Measurements from ENCODE around the gene ST6GALNAC3. TPM values are rescaled to one million over a fixed set of nuclear protein-coding genes. Genes with fewer than 3 reads are reported as not detected.

The ST6GALNAC3 gene
- total RNA-seq, 1 experiment from 2014 or later: 2.2 TPM

DNA sequence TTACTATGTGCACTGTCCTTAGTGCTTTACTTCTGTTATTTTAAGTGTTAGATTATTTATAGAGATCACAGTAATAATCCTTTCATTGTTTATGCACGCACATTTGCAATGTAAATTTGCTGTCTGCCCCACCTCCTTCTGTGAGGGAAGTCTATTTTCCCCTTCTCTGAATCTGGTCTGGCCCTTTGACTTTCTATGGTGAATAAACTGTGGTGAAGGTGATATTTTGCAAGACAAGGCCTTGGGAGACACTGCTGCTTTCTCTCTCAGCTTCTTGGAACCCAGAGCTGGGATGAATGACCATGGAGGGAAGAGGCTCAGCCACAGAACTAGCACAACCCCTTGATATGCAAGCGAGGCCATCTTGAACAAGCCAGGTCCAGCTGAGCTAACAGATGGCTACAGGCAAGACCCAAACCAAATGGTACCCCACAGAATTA is 156.3 kb downstream of the ST6GALNAC3 start (continued):
- TF ChIP-seq, protein P1, sequence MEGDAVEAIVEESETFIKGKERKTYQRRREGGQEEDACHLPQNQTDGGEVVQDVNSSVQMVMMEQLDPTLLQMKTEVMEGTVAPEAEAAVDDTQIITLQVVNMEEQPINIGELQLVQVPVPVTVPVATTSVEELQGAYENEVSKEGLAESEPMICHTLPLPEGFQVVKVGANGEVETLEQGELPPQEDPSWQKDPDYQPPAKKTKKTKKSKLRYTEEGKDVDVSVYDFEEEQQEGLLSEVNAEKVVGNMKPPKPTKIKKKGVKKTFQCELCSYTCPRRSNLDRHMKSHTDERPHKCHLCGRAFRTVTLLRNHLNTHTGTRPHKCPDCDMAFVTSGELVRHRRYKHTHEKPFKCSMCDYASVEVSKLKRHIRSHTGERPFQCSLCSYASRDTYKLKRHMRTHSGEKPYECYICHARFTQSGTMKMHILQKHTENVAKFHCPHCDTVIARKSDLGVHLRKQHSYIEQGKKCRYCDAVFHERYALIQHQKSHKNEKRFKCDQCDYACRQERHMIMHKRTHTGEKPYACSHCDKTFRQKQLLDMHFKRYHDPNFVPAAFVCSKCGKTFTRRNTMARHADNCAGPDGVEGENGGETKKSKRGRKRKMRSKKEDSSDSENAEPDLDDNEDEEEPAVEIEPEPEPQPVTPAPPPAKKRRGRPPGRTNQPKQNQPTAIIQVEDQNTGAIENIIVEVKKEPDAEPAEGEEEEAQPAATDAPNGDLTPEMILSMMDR (IDR thresholded peaks at IDR 0.05 in 2 of 3, conservative IDR thresholded peaks at IDR 0.05 in 1 of 3; ENCODE audit: borderline replicate concordance in 1 of 3, insufficient read depth in 1 of 3, low read depth in 2 of 3, low read length in 2 of 3): no peak
- TF ChIP-seq ZNF274 (IDR thresholded peaks at IDR 0.05; ENCODE audit: low read depth, low read length): no peak
- TF ChIP-seq, protein P2, sequence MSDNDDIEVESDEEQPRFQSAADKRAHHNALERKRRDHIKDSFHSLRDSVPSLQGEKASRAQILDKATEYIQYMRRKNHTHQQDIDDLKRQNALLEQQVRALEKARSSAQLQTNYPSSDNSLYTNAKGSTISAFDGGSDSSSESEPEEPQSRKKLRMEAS (IDR thresholded peaks at IDR 0.05): no peak
- TF ChIP-seq JUND (IDR thresholded peaks at IDR 0.05): no peak
- TF ChIP-seq CEBPB (IDR thresholded peaks at IDR 0.05; ENCODE audit: low read depth): no peak
- TF ChIP-seq TCF7L2 (IDR thresholded peaks at IDR 0.05; ENCODE audit: borderline replicate concordance, extremely low read depth, insufficient read depth, insufficient read length): no peak
- no peak for TF ChIP-seq SIN3A (IDR thresholded peaks at IDR 0.05; ENCODE audit: low read depth)
- no peak for TF ChIP-seq POLR2A (IDR thresholded peaks at IDR 0.05; ENCODE audit: borderline replicate concordance, extremely low read depth, insufficient read depth, insufficient read length)
- no peak for TF ChIP-seq FOSL1 (IDR thresholded peaks at IDR 0.05; ENCODE audit: low read depth)
- no peak for TF ChIP-seq SP1 (IDR thresholded peaks at IDR 0.05; ENCODE audit: low read depth)

DNA sequence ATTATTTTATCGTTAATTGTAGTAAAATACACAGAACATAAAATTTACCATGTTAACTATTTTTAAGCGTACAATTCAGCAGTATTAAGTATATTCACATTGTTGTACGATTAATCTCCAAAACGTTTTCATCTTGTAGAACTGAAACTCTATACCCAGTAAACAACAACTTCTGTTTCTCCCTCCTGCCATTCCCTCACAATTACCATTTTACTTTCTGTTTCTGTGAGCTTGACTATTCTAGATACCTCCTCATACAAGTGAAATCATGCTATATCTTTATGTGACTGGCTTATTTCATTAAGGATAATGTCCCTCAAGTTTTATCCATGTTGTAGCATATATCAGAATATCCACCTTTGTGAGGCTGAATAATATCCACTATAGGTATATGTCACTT is 156.8 kb downstream of the ST6GALNAC3 start:
- Histone ChIP-seq H3K4me1 (ENCODE audit: control insufficient read depth in 1 of 2, insufficient read depth in 2 of 2, low read length in 2 of 2) (peaks cover 0 to 10% of the 10 kb centered on the region in 2 experiments; a peak in 1 of 4 replicates), H4K20me1 (ENCODE audit: insufficient read depth) (no peaks in the 10 kb centered on the region), H3K4me3 (replicated peaks in 1 of 2; ENCODE audit: low read depth in 1 of 2, low read length in 2 of 2) (no peak overlapping the region), H3K79me2 (ENCODE audit: insufficient read depth, low read length) (no peaks in the 10 kb centered on the region), H3K9ac (ENCODE audit: low read length) (no peak overlapping the region), H3K27ac (ENCODE audit: low read depth, low read length) (no peak overlapping the region), H3K36me3 (ENCODE audit: control insufficient read depth in 1 of 2, insufficient read depth in 2 of 2, low read length in 2 of 2) (no peaks in the 10 kb centered on the region), H3K9me2 (ENCODE audit: insufficient read depth) (no peaks in the 10 kb centered on the region), H2AFZ (ENCODE audit: low read depth, low read length, poor library complexity, severe bottlenecking) (no peak overlapping the region), H3K4me2 (ENCODE audit: low read length) (no peak overlapping the region), H3K9me3 (ENCODE audit: control insufficient read depth in 1 of 2, insufficient read depth in 1 of 2, low read depth in 1 of 2, low read length in 2 of 2) (no peaks in the 10 kb centered on the region), H3K27me3 (ENCODE audit: insufficient read depth, low read length) (no peaks in the 10 kb centered on the region)
- CTCF ChIA-PET: no interaction called here
- DNase-seq (ENCODE audit: low read depth, low spot score): no peak
- TF ChIP-seq SIN3A (IDR thresholded peaks at IDR 0.05; ENCODE audit: low read depth): no peak
- TF ChIP-seq JUND (IDR thresholded peaks at IDR 0.05): no peak
- TF ChIP-seq TCF7L2 (IDR thresholded peaks at IDR 0.05; ENCODE audit: borderline replicate concordance, extremely low read depth, insufficient read depth, insufficient read length): no peak
- TF ChIP-seq EGR1 (IDR thresholded peaks at IDR 0.05; ENCODE audit: low read depth): no peak
- no peak for TF ChIP-seq ELF1 (IDR thresholded peaks at IDR 0.05; ENCODE audit: borderline replicate concordance, low read depth)
- no peak for TF ChIP-seq CBX3 (IDR thresholded peaks at IDR 0.05; ENCODE audit: low read depth)
- TF ChIP-seq, protein P2 (IDR thresholded peaks at IDR 0.05): no peak
- TF ChIP-seq EZH2phosphoT487 (IDR thresholded peaks at IDR 0.05; ENCODE audit: borderline replicate concordance): no peak
- no peak for TF ChIP-seq CEBPB (IDR thresholded peaks at IDR 0.05; ENCODE audit: low read depth)
- TF ChIP-seq ZFX (IDR thresholded peaks at IDR 0.05): no peak
- TF ChIP-seq, protein P3, sequence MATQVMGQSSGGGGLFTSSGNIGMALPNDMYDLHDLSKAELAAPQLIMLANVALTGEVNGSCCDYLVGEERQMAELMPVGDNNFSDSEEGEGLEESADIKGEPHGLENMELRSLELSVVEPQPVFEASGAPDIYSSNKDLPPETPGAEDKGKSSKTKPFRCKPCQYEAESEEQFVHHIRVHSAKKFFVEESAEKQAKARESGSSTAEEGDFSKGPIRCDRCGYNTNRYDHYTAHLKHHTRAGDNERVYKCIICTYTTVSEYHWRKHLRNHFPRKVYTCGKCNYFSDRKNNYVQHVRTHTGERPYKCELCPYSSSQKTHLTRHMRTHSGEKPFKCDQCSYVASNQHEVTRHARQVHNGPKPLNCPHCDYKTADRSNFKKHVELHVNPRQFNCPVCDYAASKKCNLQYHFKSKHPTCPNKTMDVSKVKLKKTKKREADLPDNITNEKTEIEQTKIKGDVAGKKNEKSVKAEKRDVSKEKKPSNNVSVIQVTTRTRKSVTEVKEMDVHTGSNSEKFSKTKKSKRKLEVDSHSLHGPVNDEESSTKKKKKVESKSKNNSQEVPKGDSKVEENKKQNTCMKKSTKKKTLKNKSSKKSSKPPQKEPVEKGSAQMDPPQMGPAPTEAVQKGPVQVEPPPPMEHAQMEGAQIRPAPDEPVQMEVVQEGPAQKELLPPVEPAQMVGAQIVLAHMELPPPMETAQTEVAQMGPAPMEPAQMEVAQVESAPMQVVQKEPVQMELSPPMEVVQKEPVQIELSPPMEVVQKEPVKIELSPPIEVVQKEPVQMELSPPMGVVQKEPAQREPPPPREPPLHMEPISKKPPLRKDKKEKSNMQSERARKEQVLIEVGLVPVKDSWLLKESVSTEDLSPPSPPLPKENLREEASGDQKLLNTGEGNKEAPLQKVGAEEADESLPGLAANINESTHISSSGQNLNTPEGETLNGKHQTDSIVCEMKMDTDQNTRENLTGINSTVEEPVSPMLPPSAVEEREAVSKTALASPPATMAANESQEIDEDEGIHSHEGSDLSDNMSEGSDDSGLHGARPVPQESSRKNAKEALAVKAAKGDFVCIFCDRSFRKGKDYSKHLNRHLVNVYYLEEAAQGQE (IDR thresholded peaks at IDR 0.05; ENCODE audit: low read depth): no peak
- TF ChIP-seq ZNF274 (IDR thresholded peaks at IDR 0.05; ENCODE audit: low read depth, low read length): no peak
- TF ChIP-seq SRF (IDR thresholded peaks at IDR 0.05; ENCODE audit: low read depth): no peak
- no peak for TF ChIP-seq POLR2A (IDR thresholded peaks at IDR 0.05; ENCODE audit: borderline replicate concordance, extremely low read depth, insufficient read depth, insufficient read length)
- POLR2A ChIA-PET: no interaction called here
- RAD21 ChIA-PET (ENCODE audit: low non-redundant PET in 1 of 2, low total read pairs in 2 of 2, uncharacterized antibody in 2 of 2, unreplicated experiment in 2 of 2): no interaction called here
- no peak for ATAC-seq
- BruUV-seq (replicated peaks): no TSS peak
- intact Hi-C loops (cut with micrococcal nuclease): no loop called here

All from HCT116 (cell line).